Liver (tissue), 9 donors: ENCODE measurements around the gene TMEM269. TPM values are rescaled to one million over a fixed set of nuclear protein-coding genes. Genes with fewer than 3 reads are reported as not detected.

ENCODE experiments used
- DNase-seq: peaks from one replicate; pipeline ENCODE4 v3.0.0-alpha.2; 2017; ENCODE audit warnings: low spot score
- H3K27ac ChIP-seq, 2 donors: one replicate each; pipeline ENCODE4 v1.7.0; 2013; ENCODE audit warnings: inconsistent platforms in 2 of 2, low read length in 2 of 2, control low read depth in 1 of 2, low read depth in 1 of 2, mild to moderate bottlenecking in 1 of 2
- H3K27me3 ChIP-seq, 4 donors: one replicate each; pipeline versions ENCODE4 v1.6.1 to v1.7.0; 2013; ENCODE audit warnings: low read length in 3 of 4, inconsistent platforms in 1 of 4, mild to moderate bottlenecking in 1 of 4, moderate library complexity in 1 of 4; ENCODE audit not compliant: control insufficient read depth in 4 of 4, insufficient read depth in 4 of 4
- H3K36me3 ChIP-seq, 4 donors: one replicate each; pipeline versions ENCODE4 v1.6.1 to v1.7.0; 2013; ENCODE audit warnings: low read length in 3 of 4, mild to moderate bottlenecking in 3 of 4, low read depth in 1 of 4, moderate library complexity in 1 of 4; ENCODE audit not compliant: control insufficient read depth in 4 of 4, insufficient read depth in 3 of 4
- H3K4me1 ChIP-seq, 4 donors: one replicate each; pipeline versions ENCODE4 v1.6.1 to v1.7.0; 2013; ENCODE audit warnings: low read length in 3 of 4, mild to moderate bottlenecking in 3 of 4, moderate library complexity in 1 of 4; ENCODE audit not compliant: control insufficient read depth in 4 of 4, insufficient read depth in 4 of 4
- H3K4me3 ChIP-seq, 3 donors: one replicate each; pipeline versions ENCODE4 v1.6.1 to v1.7.0; 2013; ENCODE audit warnings: low read length in 3 of 3, control low read depth in 1 of 3, low read depth in 1 of 3, mild to moderate bottlenecking in 1 of 3
- H3K9ac ChIP-seq, 2 donors: one replicate each; pipeline ENCODE4 v1.7.0; 2013; ENCODE audit warnings: low read length in 2 of 2, mild to moderate bottlenecking in 2 of 2, moderate library complexity in 2 of 2, control low read depth in 1 of 2, low read depth in 1 of 2
- H3K9me3 ChIP-seq, 4 donors: one replicate each; pipeline versions ENCODE4 v1.6.1 to v1.7.0; 2013; ENCODE audit warnings: low read length in 3 of 4; ENCODE audit not compliant: control insufficient read depth in 4 of 4
- CTCF ChIP-seq: fragments of 150-350 bp; IDR thresholded peaks from 2 replicates; pipeline ENCODE4 v1.5.1; 2017; ENCODE audit warnings: improper control_type of control experiment, low read depth, low read length; ENCODE audit not compliant: missing input control
- EGR1 ChIP-seq, 2 donors: IDR thresholded peaks; 2 replicates each; pipeline ENCODE4 v1.6.1; 2016 to 2018; ENCODE audit warnings: antibody characterized with exemption in 2 of 2, low read depth in 2 of 2
- FOXA1 ChIP-seq: IDR thresholded peaks from 2 replicates; pipeline ENCODE4 v1.6.1; 2016; ENCODE audit warnings: antibody characterized with exemption
- FOXA2 ChIP-seq: IDR thresholded peaks from 2 replicates; pipeline ENCODE4 v1.6.1; 2016; ENCODE audit warnings: antibody characterized with exemption
- GABPA ChIP-seq, 2 donors: IDR thresholded peaks in 1 of 2; conservative IDR thresholded peaks in 1 of 2; 2 replicates each; pipeline ENCODE4 v1.6.1; 2016; ENCODE audit warnings: antibody characterized with exemption in 2 of 2, mild to moderate bottlenecking in 1 of 2, moderate library complexity in 1 of 2
- HNF4A ChIP-seq, 2 donors: conservative IDR thresholded peaks; 2 replicates each; pipeline ENCODE4 v1.6.1; 2016; ENCODE audit warnings: antibody characterized with exemption in 2 of 2, mild to moderate bottlenecking in 2 of 2
- JUND ChIP-seq, 2 donors: IDR thresholded peaks; 2 replicates each; pipeline ENCODE4 v1.6.1; 2016; ENCODE audit warnings: antibody characterized with exemption in 2 of 2
- MAX ChIP-seq: IDR thresholded peaks from 2 replicates; pipeline ENCODE4 v1.6.1; 2016; ENCODE audit warnings: antibody characterized with exemption
- NR2F2 ChIP-seq: IDR thresholded peaks from 2 replicates; pipeline ENCODE4 v1.6.1; 2016; ENCODE audit warnings: antibody characterized with exemption
- RAD21 ChIP-seq, 2 donors: IDR thresholded peaks; 2 replicates each; pipeline ENCODE4 v1.6.1; 2016; ENCODE audit warnings: antibody characterized with exemption in 2 of 2, mild to moderate bottlenecking in 2 of 2
- RXRA ChIP-seq, 2 donors: IDR thresholded peaks; 2 replicates each; pipeline ENCODE4 v1.6.1; 2017 to 2018; ENCODE audit warnings: antibody characterized with exemption in 2 of 2, mild to moderate bottlenecking in 1 of 2
- SP1 ChIP-seq: IDR thresholded peaks from 2 replicates; pipeline ENCODE4 v1.6.1; 2018; ENCODE audit warnings: antibody characterized with exemption, mild to moderate bottlenecking
- YY1 ChIP-seq: IDR thresholded peaks from 2 replicates; pipeline ENCODE4 v1.6.1; 2016; ENCODE audit warnings: antibody characterized with exemption, mild to moderate bottlenecking
- WGBS: extraction: QIAGEN DNeasy Blood & Tissue Kit; methylation state at CpG from one replicate; pipeline ENCODE4 v1.1.7; 2013; 5-methylcytosine and 5-hydroxymethylcytosine counted together
- polyA plus RNA-seq, 2 donors: library from polyadenylated mRNA; stranded (reverse) in 1 of 2; unstranded in 1 of 2; fragments of 200-250 nt in 1 of 2; fragments of >200 nt in 1 of 2; fragmentation: Nextera tagmentation in 1 of 2; extraction: Ambion mirVana in 1 of 2; gene quantifications; one replicate each; pipeline versions ENCODE4 v1.2.1 to v1.2.3, GENCODE V29; 2013 to 2015
- total RNA-seq, 2 donors: library from RNA; depleted of rRNA; stranded (reverse); fragments of >200 nt; gene quantifications; one replicate each; pipeline ENCODE4 v1.2.3, GENCODE V29; 2014
- TF ChIP-seq, protein P1 (sequence below): IDR thresholded peaks from 2 replicates; pipeline ENCODE4 v1.6.1; 2016; ENCODE audit warnings: antibody characterized with exemption
- TF ChIP-seq, protein P2 (sequence below): IDR thresholded peaks from 2 replicates; pipeline ENCODE4 v1.6.1; 2016; ENCODE audit warnings: antibody characterized with exemption
- donor health status: healthy.
- donor health status: healthy.
- donor health status: healthy.
- donor health status: healthy.
- donor health status: healthy.

TMEM269 gene
- total and polyA plus RNA-seq, 4 donors, result 0.05 to 0.08 TPM; not detected in 2

DNA sequence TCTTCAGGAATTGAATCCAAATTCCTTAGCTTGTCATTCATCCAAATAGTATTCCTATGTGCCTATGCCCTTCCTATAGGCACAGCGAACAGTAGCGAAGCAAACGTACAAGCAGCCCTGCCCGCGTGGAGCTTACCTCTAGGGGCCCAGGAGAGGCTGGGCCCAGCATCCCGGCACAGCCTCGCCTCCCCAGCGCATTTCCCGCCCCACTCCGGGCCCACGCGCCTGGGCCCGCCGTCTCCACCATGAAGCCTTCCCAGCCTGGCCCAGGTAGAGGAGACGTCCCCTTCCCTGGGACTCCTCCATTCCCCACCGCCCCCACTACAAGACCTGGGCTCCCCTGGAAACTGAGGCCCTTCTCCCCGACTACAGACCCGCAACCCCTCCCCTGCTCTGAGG is 245 bp upstream of the TMEM269 start:
- no peak for DNase-seq
- WGBS, result 90% methylated on average over 18 of the region's 18 CpGs
- Histone ChIP-seq H3K9ac (no peak overlapping the region), H3K27ac (no peak overlapping the region), H3K27me3 (no peaks in the 10 kb centered on the region), H3K4me3 (no peak overlapping the region), H3K36me3 (peaks cover 2 to 20% (median 11%) of the 10 kb centered on the region in 4 donors), H3K9me3 (no peaks in the 10 kb centered on the region), H3K4me1 (peaks cover 0 to 10% (median 2%) of the 10 kb centered on the region in 4 donors)
- TF ChIP-seq, protein P1, sequence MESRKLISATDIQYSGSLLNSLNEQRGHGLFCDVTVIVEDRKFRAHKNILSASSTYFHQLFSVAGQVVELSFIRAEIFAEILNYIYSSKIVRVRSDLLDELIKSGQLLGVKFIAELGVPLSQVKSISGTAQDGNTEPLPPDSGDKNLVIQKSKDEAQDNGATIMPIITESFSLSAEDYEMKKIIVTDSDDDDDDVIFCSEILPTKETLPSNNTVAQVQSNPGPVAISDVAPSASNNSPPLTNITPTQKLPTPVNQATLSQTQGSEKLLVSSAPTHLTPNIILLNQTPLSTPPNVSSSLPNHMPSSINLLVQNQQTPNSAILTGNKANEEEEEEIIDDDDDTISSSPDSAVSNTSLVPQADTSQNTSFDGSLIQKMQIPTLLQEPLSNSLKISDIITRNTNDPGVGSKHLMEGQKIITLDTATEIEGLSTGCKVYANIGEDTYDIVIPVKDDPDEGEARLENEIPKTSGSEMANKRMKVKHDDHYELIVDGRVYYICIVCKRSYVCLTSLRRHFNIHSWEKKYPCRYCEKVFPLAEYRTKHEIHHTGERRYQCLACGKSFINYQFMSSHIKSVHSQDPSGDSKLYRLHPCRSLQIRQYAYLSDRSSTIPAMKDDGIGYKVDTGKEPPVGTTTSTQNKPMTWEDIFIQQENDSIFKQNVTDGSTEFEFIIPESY, result no peak

DNA sequence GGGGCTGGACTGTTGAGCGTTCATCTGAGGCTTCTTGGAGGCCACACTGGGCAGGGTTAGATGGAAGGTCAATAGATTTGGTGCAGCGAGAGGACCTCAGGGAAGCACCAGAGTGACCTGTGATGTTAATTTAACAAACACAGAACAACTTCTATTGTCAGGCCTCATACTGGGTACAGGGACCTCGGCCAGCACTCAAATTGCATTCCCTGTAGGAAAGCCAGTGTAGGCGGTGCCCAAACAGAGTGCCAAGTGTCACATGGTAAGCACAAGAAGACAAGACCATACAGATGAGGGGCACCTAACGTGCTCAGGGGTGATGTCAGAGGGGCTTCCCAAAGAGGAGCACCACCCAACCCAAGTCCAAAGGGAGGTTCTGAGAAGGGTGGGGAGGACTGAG is 1.3 kb downstream of the TMEM269 start:
- DNase-seq, result no peak
- Histone ChIP-seq H3K27me3 (no peaks in the 10 kb centered on the region), H3K4me1 (peaks cover 0 to 10% (median 2%) of the 10 kb centered on the region in 4 donors), H3K9me3 (no peaks in the 10 kb centered on the region), H3K36me3 (peaks cover 0 to 13% (median 4%) of the 10 kb centered on the region in 4 donors), H3K4me3 (no peak overlapping the region), H3K27ac (no peak overlapping the region), H3K9ac (no peak overlapping the region)
- TF ChIP-seq GABPA (IDR thresholded peaks at IDR 0.05 in 1 of 2, conservative IDR thresholded peaks at IDR 0.05 in 1 of 2), result no peak
- TF ChIP-seq, protein P1, result no peak
- no peak for TF ChIP-seq SP1
- TF ChIP-seq HNF4A (conservative IDR thresholded peaks at IDR 0.05), result no peak
- no peak for TF ChIP-seq FOXA1
- no peak for TF ChIP-seq RXRA (IDR thresholded peaks at IDR 0.05)
- no peak for TF ChIP-seq JUND (IDR thresholded peaks at IDR 0.05)
- no peak for TF ChIP-seq CTCF
- TF ChIP-seq, protein P2, sequence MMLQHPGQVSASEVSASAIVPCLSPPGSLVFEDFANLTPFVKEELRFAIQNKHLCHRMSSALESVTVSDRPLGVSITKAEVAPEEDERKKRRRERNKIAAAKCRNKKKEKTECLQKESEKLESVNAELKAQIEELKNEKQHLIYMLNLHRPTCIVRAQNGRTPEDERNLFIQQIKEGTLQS, result no peak
- TF ChIP-seq NR2F2, result no peak
- no peak for TF ChIP-seq YY1
- TF ChIP-seq RAD21 (IDR thresholded peaks at IDR 0.05), result no peak
- TF ChIP-seq FOXA2, result no peak
- no peak for TF ChIP-seq MAX
- TF ChIP-seq EGR1 (IDR thresholded peaks at IDR 0.05; ENCODE audit: low read depth in 2 of 2), result no peak
- 93% methylated on average over 5 of the region's 5 CpGs for WGBS
